Activated CD8-positive, alpha-beta memory T cell treated with anti-CD3 and anti-CD28 coated beads for 1 hour (primary cell): ENCODE results near the gene LANCL1.
"Not testable (repeated sequence)": the region's sequence is repeated elsewhere in the genome, so short reads cannot be mapped to it uniquely, and the experiment has no call there.

Source experiments
- DNase-seq, 2 donors: peaks; one replicate each; pipeline ENCODE4 v3.0.0-alpha.2; 2020; ENCODE audit warnings: low read depth in 1 of 2; ENCODE audit errors: extremely low read depth in 1 of 2

Gene LANCL1

DNA sequence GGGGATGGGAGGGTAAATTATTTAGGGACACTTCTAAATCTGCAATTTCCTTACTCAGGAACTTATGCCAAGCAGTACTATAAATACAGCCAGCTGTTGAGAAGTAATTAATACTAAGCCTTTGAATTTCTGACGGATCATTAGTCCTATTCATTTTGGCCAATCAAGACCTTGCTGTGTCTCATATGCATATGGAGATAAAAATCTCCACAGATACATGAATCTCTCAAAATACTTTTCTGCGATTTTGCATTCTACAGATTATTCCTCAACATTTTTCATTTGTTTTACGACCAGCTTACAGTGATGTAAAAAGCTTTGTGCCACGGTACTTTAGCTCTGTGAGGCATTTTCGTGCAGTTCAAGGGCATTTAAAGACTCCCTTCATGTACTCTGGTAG lies 16.7 kb downstream of the LANCL1 start:
- no peak for DNase-seq

DNA sequence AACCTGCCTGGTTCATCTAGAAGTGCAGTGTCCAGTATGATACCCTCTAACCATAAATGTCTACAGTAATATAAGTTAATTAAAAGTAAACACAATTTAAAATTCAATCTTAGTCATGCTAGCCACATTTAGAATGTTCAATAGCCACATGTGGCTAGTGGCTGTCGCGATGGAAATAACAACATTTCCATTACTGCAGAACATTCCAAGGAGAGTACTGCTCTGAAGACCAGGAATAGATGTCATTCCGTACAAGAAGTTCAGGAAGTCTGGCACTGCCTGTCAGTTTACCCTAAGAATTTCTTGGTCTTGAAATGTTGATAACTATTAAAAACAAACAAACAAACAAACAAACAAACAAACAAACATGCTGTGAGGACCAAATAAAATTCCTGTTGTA lies 17.2 kb downstream of the LANCL1 start:
- no peak for DNase-seq

DNA sequence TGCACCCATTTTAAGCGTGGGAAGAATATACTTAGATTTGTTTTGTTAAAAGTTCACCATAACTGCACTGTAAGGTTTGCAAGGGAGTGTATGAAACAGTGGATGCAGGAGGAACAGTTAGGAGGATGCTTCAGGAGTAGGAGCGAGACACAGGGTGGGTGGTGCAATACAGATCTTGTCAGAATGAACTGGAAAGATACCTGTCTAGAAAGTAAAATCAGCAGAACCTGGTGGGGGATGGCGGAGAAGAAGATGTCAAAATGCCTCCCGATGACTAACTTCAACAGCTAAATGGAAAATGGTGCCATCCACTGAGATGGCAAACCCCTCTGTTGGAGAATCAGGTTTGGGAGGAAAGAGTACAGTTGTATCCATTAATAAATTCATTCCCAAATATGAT lies 18.2 kb downstream of the LANCL1 start:
- no peak for DNase-seq

DNA sequence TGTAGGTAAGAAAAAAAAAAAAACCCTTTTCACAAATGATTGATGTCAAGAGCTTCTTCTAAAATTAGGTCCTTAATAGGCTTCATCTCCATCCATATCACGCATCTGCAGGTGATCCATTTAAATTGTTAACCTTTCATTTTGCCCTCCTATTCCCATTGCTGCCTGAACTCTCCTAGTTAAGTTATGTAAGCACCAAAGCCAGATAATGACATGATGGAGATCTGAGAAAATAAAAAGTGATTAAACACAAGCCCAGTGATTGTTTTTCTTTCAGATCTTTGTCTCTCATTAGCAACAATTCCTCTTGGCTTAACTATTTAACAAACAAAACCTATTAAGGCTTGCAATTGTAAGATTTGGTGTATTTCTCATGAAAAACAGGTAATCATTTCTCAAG lies 20.0 kb downstream of the LANCL1 start:
- DNase-seq: no peak

DNA sequence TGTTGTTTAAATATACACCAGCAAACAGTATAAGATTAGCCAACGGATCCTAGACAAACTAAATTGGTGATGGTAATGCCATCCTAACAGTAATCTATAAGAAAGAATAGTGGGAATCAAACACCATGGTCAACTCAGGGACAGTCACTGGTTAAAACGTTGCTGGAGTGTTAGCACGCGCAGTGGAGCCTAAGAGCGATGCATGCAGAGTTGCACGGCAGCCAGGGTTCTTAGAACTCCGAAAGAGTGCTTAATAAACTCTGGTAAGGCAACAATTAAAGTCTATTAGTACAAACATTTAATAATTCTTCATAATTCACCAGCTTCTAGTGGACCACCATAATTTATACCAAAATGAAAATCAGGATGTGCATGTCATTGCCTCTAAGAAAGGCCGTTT lies 22.2 kb downstream of the LANCL1 start:
- no peak for DNase-seq

DNA sequence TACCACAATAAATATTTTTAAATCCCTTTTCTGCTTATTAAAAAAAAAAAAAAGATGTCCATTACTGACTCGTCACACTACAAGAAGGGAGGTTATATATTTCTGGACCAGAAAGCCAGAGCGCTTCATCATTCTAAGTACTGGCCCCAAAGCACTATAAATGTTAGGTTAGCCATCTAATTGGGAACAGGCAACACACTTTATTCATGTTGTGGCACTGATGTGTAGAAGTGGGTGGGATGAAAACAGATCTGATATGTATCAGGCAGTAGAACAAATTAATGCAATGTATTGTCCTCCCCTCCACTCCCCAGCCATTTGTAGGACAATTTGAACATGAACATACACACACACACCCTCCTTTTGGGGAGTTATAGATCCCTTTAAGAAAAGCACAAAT lies 24.4 kb downstream of the LANCL1 start:
- no peak for DNase-seq

DNA sequence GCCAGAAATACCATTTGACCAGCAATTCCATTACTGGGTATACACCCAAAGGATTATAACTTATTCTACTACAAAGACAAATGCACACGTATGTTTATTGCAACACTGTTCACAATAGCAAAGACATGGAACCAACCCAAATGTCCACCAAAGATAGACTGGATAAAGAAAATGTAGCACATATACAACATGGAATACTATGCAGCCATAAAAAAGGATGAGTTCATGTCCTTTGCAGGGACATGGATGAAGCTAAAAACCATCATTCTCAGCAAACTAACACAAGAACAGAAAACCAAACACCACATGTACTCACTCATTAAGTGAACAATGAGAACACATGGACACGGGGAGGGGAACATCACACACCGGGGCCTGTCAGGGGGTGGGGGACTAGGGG lies 25.6 kb downstream of the LANCL1 start:
- DNase-seq: not testable (repeated sequence)

DNA sequence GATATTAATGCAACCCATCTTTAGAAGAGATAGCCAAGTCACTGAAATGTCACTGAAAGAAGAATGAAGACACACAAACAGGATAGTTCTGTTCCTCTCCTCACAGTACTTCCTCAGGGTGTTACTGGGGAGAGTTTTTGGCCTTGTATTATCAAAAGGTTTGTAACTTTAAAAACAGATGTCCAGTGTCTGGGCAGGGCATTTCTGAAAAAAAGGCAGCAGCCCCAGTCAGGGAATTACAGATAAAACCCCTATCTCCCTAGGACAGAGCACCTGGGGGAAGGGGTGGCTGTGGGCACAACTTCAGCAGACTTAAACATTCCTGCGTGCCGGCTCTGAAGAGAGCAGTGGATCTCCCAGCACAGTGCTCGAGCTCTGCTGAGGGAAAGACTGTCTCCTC lies 30.8 kb downstream of the LANCL1 start:
- no peak for DNase-seq

DNA sequence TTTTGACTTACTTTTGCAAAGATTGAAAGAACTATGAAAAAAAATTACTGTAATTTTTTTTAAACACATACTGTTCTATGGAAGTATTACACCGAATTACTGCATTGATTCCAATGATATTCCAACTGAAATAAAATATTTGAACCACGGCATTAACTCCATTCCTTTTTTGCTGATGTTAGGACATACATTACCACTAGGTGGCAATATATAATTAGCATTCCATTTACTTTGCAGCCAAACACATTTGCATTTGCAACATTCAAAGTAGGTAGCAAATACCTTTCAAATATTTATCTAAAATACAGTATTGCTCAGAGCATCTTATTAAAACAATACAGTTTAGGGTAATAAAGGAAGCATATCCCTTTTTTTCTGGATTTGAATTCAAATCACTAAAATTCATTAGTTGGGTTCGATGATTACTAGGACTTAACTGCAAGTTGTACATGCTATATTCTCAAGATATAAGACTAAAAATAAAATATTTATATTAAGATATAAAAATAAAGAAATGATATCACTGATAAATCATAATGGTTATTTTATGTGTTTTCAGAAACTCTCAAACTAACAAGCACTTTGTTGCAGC lies 31.3 kb downstream of the LANCL1 start:
- no peak for DNase-seq

DNA sequence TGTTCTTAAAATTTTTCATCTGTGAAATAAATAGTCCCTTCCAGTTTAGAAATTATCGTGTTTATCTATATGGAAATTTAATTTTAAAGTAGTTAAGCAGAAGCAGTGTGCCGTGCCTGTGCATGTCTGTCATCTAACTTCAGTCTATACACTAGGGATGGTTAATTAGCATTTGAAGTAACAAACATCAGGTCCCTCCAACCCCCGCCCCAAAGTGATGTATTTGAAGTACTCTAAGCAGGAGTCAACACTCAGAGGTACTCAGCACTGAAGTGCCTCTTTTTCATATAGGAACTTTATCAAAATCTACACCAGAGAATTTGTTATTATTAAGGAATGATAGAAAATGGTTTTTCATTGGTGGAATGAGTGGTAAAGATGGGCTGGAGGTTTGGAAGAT lies 33.0 kb downstream of the LANCL1 start:
- DNase-seq: no peak

DNA sequence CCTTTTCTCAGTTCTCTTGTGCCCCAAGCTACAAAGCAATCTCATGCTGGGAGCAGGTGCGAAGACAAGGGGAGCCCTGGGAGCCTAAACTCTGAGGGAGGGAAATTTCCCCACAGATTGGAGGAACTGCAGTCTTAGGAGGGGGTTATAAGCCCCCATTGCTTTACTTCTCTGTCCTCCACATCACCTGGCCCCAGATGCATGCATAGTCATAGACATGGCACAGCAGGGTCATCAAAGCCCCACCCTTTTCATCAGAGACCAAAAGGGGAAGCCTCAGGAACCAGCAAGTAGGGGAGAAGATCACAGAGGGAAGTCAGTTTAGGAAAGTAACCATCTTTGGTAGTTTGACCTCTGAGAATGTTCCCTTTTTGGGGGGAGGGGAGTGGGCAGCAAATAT lies 33.7 kb downstream of the LANCL1 start:
- no peak for DNase-seq

DNA sequence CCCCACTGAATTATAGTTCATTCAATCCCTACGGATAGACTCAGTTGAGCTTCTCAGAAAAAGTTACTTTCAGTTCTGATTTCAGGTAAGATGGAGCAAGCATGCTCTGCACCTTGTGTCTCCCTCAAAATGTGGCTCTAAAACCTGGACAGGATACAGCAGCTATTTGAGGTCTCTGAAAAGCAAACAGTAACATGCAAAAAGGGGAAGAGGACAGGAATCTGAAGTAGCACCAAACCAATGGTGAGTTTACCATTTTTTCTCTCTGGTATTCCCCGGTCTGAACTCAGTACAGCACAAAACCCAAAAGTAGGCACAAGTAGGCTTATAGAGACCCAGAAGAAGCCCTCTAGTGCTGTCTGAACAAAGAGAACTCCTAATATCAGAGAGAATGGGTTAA lies 34.1 kb downstream of the LANCL1 start:
- DNase-seq: no peak

DNA sequence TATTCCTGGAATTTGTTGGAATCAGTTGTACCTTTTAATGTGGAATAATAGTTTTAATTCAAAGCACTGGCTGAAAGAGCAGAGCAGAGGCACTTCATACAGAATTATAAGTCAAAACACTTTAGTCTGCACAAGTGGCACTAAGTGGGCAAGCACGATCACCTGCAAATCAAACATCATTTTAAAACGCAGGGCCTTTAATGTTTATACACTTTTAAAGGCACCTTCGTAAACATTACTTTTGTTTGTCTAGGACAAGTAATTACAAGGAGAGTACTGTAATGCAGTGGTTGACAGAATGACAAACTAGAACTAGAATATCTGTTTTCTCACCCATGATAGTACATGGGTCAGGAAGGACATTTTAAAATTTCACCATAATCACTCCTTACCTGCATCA lies 36.4 kb downstream of the LANCL1 start:
- DNase-seq: no peak

DNA sequence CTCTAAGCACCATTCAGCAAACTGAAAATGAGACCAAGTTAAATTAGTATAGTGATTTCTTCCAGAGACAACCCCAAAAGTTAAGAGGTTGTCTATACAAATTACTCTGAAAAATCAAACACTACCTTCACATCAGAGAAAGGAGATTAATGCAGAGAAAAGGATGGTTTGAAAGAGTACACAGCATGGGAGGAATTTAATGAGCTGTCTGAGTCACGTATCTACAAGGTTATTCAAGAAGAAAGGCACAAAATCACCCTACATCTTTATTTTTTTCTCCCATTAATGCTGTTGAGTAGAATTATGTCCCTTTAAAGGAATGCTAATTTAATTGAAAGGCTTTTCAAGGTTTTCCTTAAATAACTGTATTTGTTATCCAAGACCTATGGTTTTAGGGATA lies 41.1 kb downstream of the LANCL1 start:
- DNase-seq: no peak

DNA sequence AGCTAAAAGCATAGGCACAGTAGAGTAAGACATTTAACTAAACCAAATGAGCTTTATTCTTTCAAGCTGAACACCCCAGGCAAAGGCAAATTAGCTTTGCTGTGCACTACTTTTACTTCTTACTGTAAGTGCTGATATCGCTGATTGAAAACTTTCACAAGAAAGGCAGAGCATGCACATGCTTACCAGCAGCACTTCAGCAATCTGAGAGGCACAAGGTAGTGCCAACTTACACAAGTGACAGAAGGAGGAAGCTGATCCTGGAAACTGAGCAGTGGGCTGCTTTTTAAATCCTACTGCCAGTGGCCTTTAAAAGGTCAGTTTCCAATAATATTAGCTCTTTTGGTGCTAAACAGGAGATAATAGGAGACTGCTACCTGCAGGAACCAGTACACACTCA lies 43.9 kb downstream of the LANCL1 start:
- no peak for DNase-seq

DNA sequence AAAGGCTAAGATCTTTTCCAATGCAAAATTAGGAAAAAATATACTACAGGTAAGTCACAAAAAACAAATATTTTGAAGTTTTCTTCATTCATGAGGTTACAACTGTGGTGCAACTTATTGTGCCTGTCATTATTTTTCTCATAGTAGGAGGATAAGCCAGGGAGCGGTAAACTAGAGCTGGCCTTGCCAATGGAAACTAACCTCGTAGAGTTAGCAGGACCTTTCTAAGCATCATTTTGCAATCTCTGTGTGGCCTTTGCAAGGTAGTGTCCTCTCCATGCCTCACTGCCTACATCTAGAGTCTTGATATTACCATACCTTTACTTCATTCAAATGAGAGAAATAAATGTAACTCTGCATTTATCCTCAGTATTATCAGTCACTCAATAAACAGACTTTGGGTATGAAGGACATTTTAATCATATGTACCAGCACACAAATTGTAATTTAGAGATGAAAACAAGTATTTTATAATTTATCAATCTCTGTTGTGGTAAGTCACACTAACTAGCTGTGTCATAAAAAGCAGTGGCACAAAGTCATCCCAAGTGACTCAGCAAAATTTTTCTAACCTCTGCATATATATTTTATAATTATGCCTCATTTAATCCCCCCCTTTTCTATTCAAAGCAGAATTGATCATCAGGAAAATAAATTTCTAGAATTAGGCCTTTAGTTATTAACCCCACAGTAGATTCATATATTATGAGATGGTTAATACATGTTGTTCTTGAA lies 47.0 kb downstream of the LANCL1 start:
- DNase-seq: no peak

DNA sequence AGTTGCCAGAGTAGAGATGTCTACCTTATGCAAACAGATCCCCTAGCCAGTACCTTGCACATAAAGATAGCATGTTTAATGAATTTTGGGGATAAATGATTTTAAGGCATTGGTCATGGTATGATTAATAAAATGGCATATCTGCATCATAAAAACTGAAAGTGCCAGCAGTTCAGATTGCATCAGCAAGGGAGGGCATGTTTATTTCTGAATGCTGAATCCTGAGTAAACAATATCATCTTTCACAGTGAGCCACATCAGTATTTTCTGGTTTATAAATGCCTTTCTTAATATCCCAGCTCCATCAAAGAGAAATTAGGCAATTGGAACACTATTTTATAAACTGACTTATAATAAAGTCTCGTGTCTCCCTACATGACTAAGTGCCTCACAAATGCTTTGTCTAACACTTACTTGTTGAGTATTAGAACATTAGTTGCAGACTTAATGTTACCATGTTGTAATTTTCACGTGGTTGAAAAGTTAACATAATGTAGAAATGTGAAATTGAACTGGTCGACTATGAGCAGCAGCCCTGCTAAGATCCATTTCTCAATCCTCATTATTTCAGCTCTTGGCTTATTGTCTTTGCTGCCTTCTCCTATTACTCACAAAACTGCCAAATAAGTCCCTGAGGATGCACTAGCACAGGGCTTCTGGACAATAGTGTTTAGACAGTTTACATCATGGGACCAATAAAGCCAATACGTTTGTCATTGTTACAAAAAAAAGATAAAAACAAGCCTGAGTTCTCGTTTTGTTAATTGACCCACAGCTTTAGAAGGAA lies 48.0 kb downstream of the LANCL1 start:
- no peak for DNase-seq

DNA sequence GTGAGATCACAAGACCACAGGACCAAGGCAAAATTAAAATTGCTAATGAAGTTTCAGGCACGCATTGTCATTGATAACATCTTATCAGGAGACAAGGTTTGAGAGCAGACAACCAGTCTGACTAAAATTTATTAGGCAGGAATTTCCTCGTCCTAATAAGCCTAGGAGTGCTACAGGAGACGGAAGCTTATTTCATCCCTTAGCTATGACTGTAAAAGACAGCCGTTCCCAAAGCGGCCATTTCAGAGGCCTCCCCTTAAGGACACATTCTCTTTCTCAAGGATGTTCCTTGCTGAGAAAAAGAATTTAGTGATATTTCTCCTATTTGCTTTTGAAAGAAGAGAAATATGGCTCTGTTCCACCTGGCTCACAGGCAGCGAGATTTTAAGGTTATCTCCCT lies 49.2 kb downstream of the LANCL1 start:
- not testable (repeated sequence) for DNase-seq

DNA sequence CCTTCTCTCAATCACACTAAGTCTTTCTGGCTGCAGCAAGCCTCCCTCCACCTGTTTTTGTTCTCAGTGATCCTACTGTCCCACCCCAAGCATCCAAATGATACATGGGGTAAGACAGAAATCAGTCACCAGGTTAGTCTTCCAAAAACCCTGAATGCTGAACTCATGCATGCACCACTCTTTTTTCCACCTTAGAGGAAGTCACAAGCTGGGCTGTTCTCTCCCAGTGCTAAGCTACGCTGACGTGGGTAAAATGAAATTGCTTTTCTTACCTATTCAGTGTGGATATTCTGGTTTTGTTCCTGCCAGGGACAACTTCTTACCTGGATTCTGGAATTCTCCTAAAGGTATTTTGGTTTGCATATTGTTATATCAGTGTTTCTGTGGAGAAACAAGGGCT lies 54.2 kb downstream of the LANCL1 start:
- no peak for DNase-seq

DNA sequence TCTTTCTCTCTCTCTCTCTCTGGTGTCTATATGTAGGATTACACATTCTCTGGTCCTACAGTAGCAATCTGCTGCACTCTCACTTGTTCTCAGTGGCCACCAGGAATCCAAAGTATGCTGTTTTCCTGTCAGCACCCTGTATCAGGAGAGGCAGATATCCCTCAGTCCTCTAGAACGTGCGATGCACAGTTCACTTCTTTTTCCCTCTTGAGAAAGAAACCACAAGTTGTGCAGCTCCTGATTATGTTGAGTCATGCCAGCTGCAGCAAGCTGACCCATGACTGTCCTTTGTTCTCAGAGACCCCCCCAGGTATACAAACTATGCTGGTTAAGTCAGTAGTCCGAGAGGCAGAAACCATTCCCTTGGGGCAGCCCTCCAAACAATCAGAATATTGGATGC lies 54.6 kb downstream of the LANCL1 start:
- DNase-seq: no peak

DNA sequence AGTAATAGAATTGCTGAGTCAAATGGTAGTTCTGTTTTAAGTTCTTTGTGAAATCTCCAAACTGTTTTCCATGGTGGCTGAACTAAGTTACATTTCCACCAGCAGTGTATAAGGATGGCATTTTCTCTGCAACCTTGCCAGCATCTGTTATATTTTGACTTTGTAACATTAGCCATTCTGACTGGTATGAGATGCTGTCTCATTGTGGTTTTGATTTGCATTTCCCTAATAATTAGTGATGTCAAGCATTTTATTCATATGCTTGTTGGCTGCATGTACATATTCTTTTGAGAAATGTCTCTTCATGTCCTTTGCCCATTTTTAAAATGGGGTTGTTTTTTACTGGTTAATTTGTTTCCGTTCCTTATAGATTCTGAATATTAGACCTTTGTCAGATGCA lies 63.9 kb downstream of the LANCL1 start:
- no peak for DNase-seq

DNA sequence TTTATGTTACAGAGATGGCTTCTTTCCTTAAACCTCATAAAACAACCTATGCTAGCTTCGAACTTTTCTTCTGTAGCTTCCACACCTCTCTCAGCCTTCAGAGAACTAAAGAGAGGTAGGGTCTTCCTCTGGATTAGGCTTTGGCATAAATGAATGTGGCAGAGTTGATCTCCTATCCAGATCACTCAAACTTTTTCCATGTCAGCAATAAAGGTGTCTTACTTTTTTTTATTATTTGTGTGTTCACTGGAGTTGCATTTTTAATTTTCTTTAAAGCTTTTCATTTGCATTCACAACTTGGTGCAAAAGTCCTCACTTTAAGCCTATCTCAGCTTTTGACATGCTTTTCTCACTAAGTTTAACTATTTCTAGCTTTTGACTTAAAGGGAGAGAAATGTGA lies 66.0 kb downstream of the LANCL1 start:
- no peak for DNase-seq
